Measurements from ENCODE around the gene FFAR3.
"Not testable (repeated sequence)": the region's sequence is repeated elsewhere in the genome, so short reads cannot be mapped to it uniquely, and the experiment has no call there.

Gene FFAR3

GRCh38 chr19:35349614-35350521 lies 8.4 kb upstream of the FFAR3 start:
- Mint-ChIP-seq H3K9me3 (no peaks in the 10 kb centered on the region), H3K4me3 (no peak overlapping the region), H3K27me3 (ENCODE audit: low read depth) (no peaks in the 10 kb centered on the region), H3K4me1 (ENCODE audit: low read depth) (peaks cover 30% of the 10 kb centered on the region), H3K27ac (no peak overlapping the region), H3K36me3 (ENCODE audit: low read depth) (no peaks in the 10 kb centered on the region)
- DNase-seq (ENCODE audit: low spot score), result no peak

GRCh38 chr19:35350591-35350990 lies 7.7 kb upstream of the FFAR3 start:
- Mint-ChIP-seq H3K4me1 (ENCODE audit: low read depth) (peaks cover 30% of the 10 kb centered on the region), H3K4me3 (no peak overlapping the region), H3K9me3 (no peaks in the 10 kb centered on the region), H3K27me3 (ENCODE audit: low read depth) (no peaks in the 10 kb centered on the region), H3K36me3 (ENCODE audit: low read depth) (no peaks in the 10 kb centered on the region), H3K27ac (no peak overlapping the region)
- no peak for DNase-seq (ENCODE audit: low spot score)

GRCh38 chr19:35351411-35352176 lies 6.7 kb upstream of the FFAR3 start:
- Mint-ChIP-seq H3K4me1 (ENCODE audit: low read depth) (peaks cover 22% of the 10 kb centered on the region), H3K4me3 (no peak overlapping the region), H3K27ac (no peak overlapping the region), H3K9me3 (no peaks in the 10 kb centered on the region), H3K36me3 (ENCODE audit: low read depth) (no peaks in the 10 kb centered on the region), H3K27me3 (ENCODE audit: low read depth) (no peaks in the 10 kb centered on the region)
- no peak for DNase-seq (ENCODE audit: low spot score)

- H3K27me3 Mint-ChIP-seq (ENCODE audit: low read depth), result no peaks in the 10 kb centered on the region
- H3K9me3 Mint-ChIP-seq, result no peaks in the 10 kb centered on the region
- no peaks in the 10 kb centered on the region for H3K36me3 Mint-ChIP-seq (ENCODE audit: low read depth)
- H3K27ac Mint-ChIP-seq, result no peak overlapping the region
- DNase-seq (ENCODE audit: low spot score), result no peak
- H3K4me1 Mint-ChIP-seq (ENCODE audit: low read depth), result peaks cover 17% of the 10 kb centered on the region
- H3K4me3 Mint-ChIP-seq, result no peak overlapping the region
Measured at GRCh38 chr19:35352177-35352447, 6.1 kb upstream of the FFAR3 start.

- H3K27me3 Mint-ChIP-seq (ENCODE audit: low read depth), result no peaks in the 10 kb centered on the region
Measured at GRCh38 chr19:35352448-35353304, 5.6 kb upstream of the FFAR3 start.

GRCh38 chr19:35353635-35354034 lies 4.6 kb upstream of the FFAR3 start:
- Mint-ChIP-seq H3K4me3 (no peak overlapping the region), H3K27ac (no peak overlapping the region), H3K27me3 (ENCODE audit: low read depth) (no peaks in the 10 kb centered on the region), H3K9me3 (no peaks in the 10 kb centered on the region), H3K36me3 (ENCODE audit: low read depth) (no peaks in the 10 kb centered on the region), H3K4me1 (ENCODE audit: low read depth) (peaks cover 14% of the 10 kb centered on the region)
- DNase-seq (ENCODE audit: low spot score), result no peak

More at GRCh38 chr19:35352448-35353304, 5.6 kb upstream of the FFAR3 start:
- Mint-ChIP-seq H3K4me1 (ENCODE audit: low read depth) (peaks cover 13% of the 10 kb centered on the region), H3K36me3 (ENCODE audit: low read depth) (no peaks in the 10 kb centered on the region), H3K27ac (no peak overlapping the region), H3K4me3 (no peak overlapping the region), H3K9me3 (no peaks in the 10 kb centered on the region)
- peak; percentile 71 for DNase-seq (ENCODE audit: low spot score)

- no peak overlapping the region for H3K4me3 Mint-ChIP-seq
- no peaks in the 10 kb centered on the region for H3K36me3 Mint-ChIP-seq (ENCODE audit: low read depth)
- H3K27me3 Mint-ChIP-seq (ENCODE audit: low read depth), result no peaks in the 10 kb centered on the region
- DNase-seq (ENCODE audit: low spot score), result no peak
- H3K9me3 Mint-ChIP-seq, result no peaks in the 10 kb centered on the region
- H3K27ac Mint-ChIP-seq, result no peak overlapping the region
- peaks cover 14% of the 10 kb centered on the region for H3K4me1 Mint-ChIP-seq (ENCODE audit: low read depth)
Measured at GRCh38 chr19:35354898-35355297, 3.4 kb upstream of the FFAR3 start.

GRCh38 chr19:35355791-35356460 lies 2.3 kb upstream of the FFAR3 start:
- Mint-ChIP-seq H3K27ac (no peak overlapping the region), H3K36me3 (ENCODE audit: low read depth) (no peaks in the 10 kb centered on the region), H3K4me3 (no peak overlapping the region), H3K9me3 (no peaks in the 10 kb centered on the region), H3K4me1 (ENCODE audit: low read depth) (peaks cover 14% of the 10 kb centered on the region), H3K27me3 (ENCODE audit: low read depth) (no peaks in the 10 kb centered on the region)
- no peak for DNase-seq (ENCODE audit: low spot score)

GRCh38 chr19:35358834-35359233 lies 574 bp downstream of the FFAR3 start:
- not testable (repeated sequence) for DNase-seq (ENCODE audit: low spot score); H3K27ac Mint-ChIP-seq; H3K9me3 Mint-ChIP-seq; H3K36me3 Mint-ChIP-seq (ENCODE audit: low read depth); H3K4me3 Mint-ChIP-seq; H3K4me1 Mint-ChIP-seq (ENCODE audit: low read depth); H3K27me3 Mint-ChIP-seq (ENCODE audit: low read depth)

- not testable (repeated sequence) for H3K36me3 Mint-ChIP-seq (ENCODE audit: low read depth); H3K9me3 Mint-ChIP-seq; DNase-seq (ENCODE audit: low spot score); H3K4me3 Mint-ChIP-seq; H3K4me1 Mint-ChIP-seq (ENCODE audit: low read depth); H3K27ac Mint-ChIP-seq; H3K27me3 Mint-ChIP-seq (ENCODE audit: low read depth)
Measured at GRCh38 chr19:35359395-35359794, 1.1 kb downstream of the FFAR3 start.

- not testable (repeated sequence) for H3K27me3 Mint-ChIP-seq (ENCODE audit: low read depth); H3K9me3 Mint-ChIP-seq; H3K4me3 Mint-ChIP-seq; DNase-seq (ENCODE audit: low spot score); H3K36me3 Mint-ChIP-seq (ENCODE audit: low read depth); H3K4me1 Mint-ChIP-seq (ENCODE audit: low read depth); H3K27ac Mint-ChIP-seq
Measured at GRCh38 chr19:35360081-35360480, 1.8 kb downstream of the FFAR3 start.

GRCh38 chr19:35360880-35361420 lies 2.7 kb downstream of the FFAR3 start:
- no peak for DNase-seq (ENCODE audit: low spot score)
- no peak overlapping the region for H3K4me3 Mint-ChIP-seq
- H3K27me3 Mint-ChIP-seq (ENCODE audit: low read depth), result peaks cover 4% of the 10 kb centered on the region
- H3K36me3 Mint-ChIP-seq (ENCODE audit: low read depth), result no peaks in the 10 kb centered on the region
- H3K27ac Mint-ChIP-seq, result no peak overlapping the region
- peaks cover 9% of the 10 kb centered on the region for H3K4me1 Mint-ChIP-seq (ENCODE audit: low read depth)
- no peaks in the 10 kb centered on the region for H3K9me3 Mint-ChIP-seq

GRCh38 chr19:35362261-35363000 lies 4.2 kb downstream of the FFAR3 start:
- Mint-ChIP-seq H3K4me3 (no peak overlapping the region), H3K4me1 (ENCODE audit: low read depth) (peaks cover 9% of the 10 kb centered on the region), H3K27ac (no peak overlapping the region), H3K36me3 (ENCODE audit: low read depth) (no peaks in the 10 kb centered on the region), H3K9me3 (no peaks in the 10 kb centered on the region), H3K27me3 (ENCODE audit: low read depth) (peaks cover 7% of the 10 kb centered on the region)
- DNase-seq (ENCODE audit: low spot score), result no peak
